IMR-90 (cell line): ENCODE results near the gene ACVR1. TPM values are rescaled to one million over a fixed set of nuclear protein-coding genes. Genes with fewer than 3 reads are reported as not detected.

ENCODE experiments used
- ATAC-seq: fragments of 200-7000 bp; cut with Tn5 transposase; 2 replicates; pipeline ENCODE4 v1.9.1; 2020; ENCODE audit warnings: low read depth, mild to moderate bottlenecking, moderate library complexity
- BruUV-seq: library from RNA; stranded (reverse); fragments of 400-500 nt; replicated peaks from 2 replicates; lab custom pipeline; 2021; lab: Mats Ljungman, UMichigan
- CTCF ChIA-PET: fragments of 300-600 bp; formaldehyde crosslinking; extraction: SDS; loops from one replicate; lab custom pipeline; 2021; ENCODE audit warnings: antibody characterized with exemption; lab: Yijun Ruan, JAX
- POLR2A ChIA-PET: fragments of 300-600 bp; sonication (Branson Sonifier 250); formaldehyde crosslinking; loops from one replicate; lab custom pipeline; 2022; ENCODE audit warnings: antibody characterized with exemption; ENCODE audit not compliant: unreplicated experiment; lab: Charles Lee
- DNase-seq: peaks from one replicate; pipeline ENCODE4 v3.0.0; 2013
- H2AFZ ChIP-seq: replicated peaks from 2 replicates; pipeline ENCODE3; 2013; ENCODE audit warnings: low read length, mild to moderate bottlenecking; ENCODE audit not compliant: poor library complexity
- H2AK5ac ChIP-seq: 2 replicates; pipeline ENCODE4 v1.6.1; 2013; ENCODE audit warnings: low read depth, low read length, inconsistent platforms
- H2AK9ac ChIP-seq: replicated peaks from 2 replicates; pipeline ENCODE3; 2013; ENCODE audit warnings: mild to moderate bottlenecking, low read depth, low read length, moderate library complexity; ENCODE audit not compliant: poor library complexity
- H2BK120ac ChIP-seq: 2 replicates; pipeline ENCODE4 v1.6.1; 2013; ENCODE audit warnings: low read depth, low read length, inconsistent platforms
- H2BK15ac ChIP-seq: 3 replicates; pipeline ENCODE4 v1.6.1; 2013; ENCODE audit warnings: low read depth, low read length, inconsistent platforms
- H2BK20ac ChIP-seq: 2 replicates; pipeline ENCODE4 v1.6.1; 2013; ENCODE audit warnings: low read depth, mild to moderate bottlenecking, inconsistent platforms, low read length, moderate library complexity
- H2BK5ac ChIP-seq: 2 replicates; pipeline ENCODE4 v1.6.1; 2013; ENCODE audit warnings: mild to moderate bottlenecking, low read depth, low read length, inconsistent platforms; ENCODE audit not compliant: poor library complexity, severe bottlenecking
- H3K14ac ChIP-seq: replicated peaks from 2 replicates; pipeline ENCODE4 v1.6.1; 2013; ENCODE audit warnings: low read depth, low read length, inconsistent platforms
- H3K18ac ChIP-seq: 2 replicates; pipeline ENCODE4 v1.6.1; 2013; ENCODE audit warnings: low read depth, low read length, control low read depth
- H3K23ac ChIP-seq: 2 replicates; pipeline ENCODE4 v1.6.1; 2013; ENCODE audit warnings: low read depth, low read length, inconsistent platforms
- H3K27ac ChIP-seq: 2 replicates; pipeline ENCODE4 v1.5.1; 2013; ENCODE audit warnings: mild to moderate bottlenecking, control low read depth, low read length; ENCODE audit not compliant: insufficient read depth
- H3K27me3 ChIP-seq: 2 replicates; pipeline ENCODE4 v1.6.1; 2013; ENCODE audit warnings: low read length; ENCODE audit not compliant: control insufficient read depth, insufficient read depth
- H3K36me3 ChIP-seq: 2 replicates; pipeline ENCODE4 v1.6.1; 2013; ENCODE audit warnings: low read length, mixed read lengths; ENCODE audit not compliant: control insufficient read depth, insufficient read depth
- H3K4ac ChIP-seq: 2 replicates; pipeline ENCODE4 v1.6.1; 2013; ENCODE audit warnings: low read depth, low read length, inconsistent platforms
- H3K4me1 ChIP-seq: 2 replicates; pipeline ENCODE4 v1.6.1; 2013; ENCODE audit warnings: low read length, mixed read lengths; ENCODE audit not compliant: control insufficient read depth, insufficient read depth
- H3K4me2 ChIP-seq: 2 replicates; pipeline ENCODE4 v1.6.1; 2013; ENCODE audit warnings: low read depth, mild to moderate bottlenecking, control low read depth, low read length, moderate library complexity
- H3K4me3 ChIP-seq: 2 replicates; pipeline ENCODE4 v1.5.1; 2013; ENCODE audit warnings: low read depth, mild to moderate bottlenecking, control low read depth, low read length, moderate library complexity; ENCODE audit not compliant: insufficient read depth
- H3K56ac ChIP-seq: 2 replicates; pipeline ENCODE4 v1.6.1; 2013; ENCODE audit warnings: low read length, inconsistent platforms; ENCODE audit not compliant: insufficient read depth; ENCODE audit errors: extremely low read depth
- H3K79me1 ChIP-seq, 2 experiments: 2 replicates each; pipeline ENCODE4 v1.6.1; 2013; ENCODE audit warnings: low read length in 2 of 2, inconsistent platforms in 1 of 2, low read depth in 1 of 2
- H3K9ac ChIP-seq: 2 replicates; pipeline ENCODE4 v1.6.1; 2013; ENCODE audit warnings: low read depth, low read length, control low read depth
- H3K9me1 ChIP-seq: 2 replicates; pipeline ENCODE4 v1.6.1; 2013; ENCODE audit warnings: low read length, inconsistent platforms; ENCODE audit not compliant: insufficient read depth
- H3K9me3 ChIP-seq: 2 replicates; pipeline ENCODE4 v1.6.1; 2013; ENCODE audit warnings: low read length; ENCODE audit not compliant: control insufficient read depth, insufficient read depth
- H4K20me1 ChIP-seq: 2 replicates; pipeline ENCODE4 v1.6.1; 2013; ENCODE audit warnings: low read length, inconsistent platforms; ENCODE audit not compliant: insufficient read depth
- H4K5ac ChIP-seq: 2 replicates; pipeline ENCODE4 v1.6.1; 2013; ENCODE audit warnings: mild to moderate bottlenecking, low read depth, low read length, control low read depth
- H4K8ac ChIP-seq, 2 experiments: 2 replicates each; pipeline ENCODE4 v1.6.1; 2013; ENCODE audit warnings: low read depth in 2 of 2, low read length in 2 of 2, control low read depth in 1 of 2, inconsistent platforms in 1 of 2
- H4K91ac ChIP-seq: 2 replicates; pipeline ENCODE4 v1.6.1; 2013; ENCODE audit warnings: low read depth, low read length, inconsistent platforms; ENCODE audit not compliant: insufficient read depth
- CHD1 ChIP-seq: IDR thresholded peaks from 2 replicates; pipeline ENCODE4 v1.6.1; 2012; ENCODE audit warnings: low read depth, low read length, improper control_type of control experiment
- FOS ChIP-seq: fragments of 150-350 bp; IDR thresholded peaks from 2 replicates; pipeline ENCODE4 v1.6.1; 2016; ENCODE audit warnings: low read depth, low read length
- NFE2L2 ChIP-seq: fragments of 150-350 bp; IDR thresholded peaks from 2 replicates; pipeline ENCODE4 v1.6.1; 2016; ENCODE audit warnings: low read depth, mild to moderate bottlenecking, low read length
- POLR2A ChIP-seq: IDR thresholded peaks from 2 replicates; pipeline ENCODE4 v1.6.1; 2012; ENCODE audit warnings: mild to moderate bottlenecking, low read depth, low read length
- RAD21 ChIP-seq: IDR thresholded peaks from 2 replicates; pipeline ENCODE4 v1.6.1; 2012; ENCODE audit warnings: low read length, improper control_type of control experiment
- RCOR1 ChIP-seq: IDR thresholded peaks from 2 replicates; pipeline ENCODE4 v1.6.1; 2012; ENCODE audit warnings: mild to moderate bottlenecking, low read length, improper control_type of control experiment; ENCODE audit not compliant: insufficient replicate concordance
- RFX5 ChIP-seq: IDR thresholded peaks from 2 replicates; pipeline ENCODE4 v1.8.0; 2012; ENCODE audit warnings: low read depth, mild to moderate bottlenecking, low read length, moderate library complexity
- WGBS, 2 experiments: methylation state at CpG; one replicate each; pipeline versions ENCODE4 v1.1.5 to v1.1.7; 2013; ENCODE audit warnings: missing lambda C conversion rate in 2 of 2; ENCODE audit not compliant: insufficient read length in 1 of 2; ENCODE audit errors: extremely low coverage in 2 of 2; 5-methylcytosine and 5-hydroxymethylcytosine counted together
- dilution Hi-C: fragments of 300-500 bp; cut with HindIII; formaldehyde crosslinking; loops from one replicate; pipeline ENCODE4 v1.14.3; 2018; ENCODE audit warnings: low sequenced_read_pairs; ENCODE audit not compliant: unreplicated experiment
- in situ Hi-C: fragments of 300-500 bp; cut with MboI; formaldehyde crosslinking; loops from 3 replicates; pipeline ENCODE4 v1.14.3; 2019; ENCODE audit warnings: low sequenced_read_pairs, inconsistent platforms, mixed read lengths
- intact Hi-C: fragments of 100-400 bp; cut with micrococcal nuclease; formaldehyde crosslinking; loops from 2 replicates; pipeline ENCODE4 v1.10.0; 2022
- polyA plus RNA-seq, 3 experiments: library from polyadenylated mRNA; depleted of rRNA; stranded (reverse); fragments of >200 nt; gene quantifications; 2 replicates each; pipeline ENCODE4 v1.2.3, GENCODE V29; 2012; ENCODE audit warnings: low replicate concordance in 1 of 3
- total RNA-seq: library from RNA; depleted of rRNA; stranded (reverse); fragments of >200 nt; gene quantifications from 2 replicates; pipeline ENCODE4 v1.2.3, GENCODE V29; 2012
- TF ChIP-seq, protein P1 (sequence below): fragments of 150-350 bp; IDR thresholded peaks from 2 replicates; pipeline ENCODE4 v1.6.1; 2017; ENCODE audit warnings: mild to moderate bottlenecking, antibody characterized with exemption, low read length, low read depth

ACVR1 gene
- total and polyA plus RNA-seq, 2 of the 4 experiments (the other 2 are of a cell fraction): 21.1 to 40.8 TPM

DNA sequence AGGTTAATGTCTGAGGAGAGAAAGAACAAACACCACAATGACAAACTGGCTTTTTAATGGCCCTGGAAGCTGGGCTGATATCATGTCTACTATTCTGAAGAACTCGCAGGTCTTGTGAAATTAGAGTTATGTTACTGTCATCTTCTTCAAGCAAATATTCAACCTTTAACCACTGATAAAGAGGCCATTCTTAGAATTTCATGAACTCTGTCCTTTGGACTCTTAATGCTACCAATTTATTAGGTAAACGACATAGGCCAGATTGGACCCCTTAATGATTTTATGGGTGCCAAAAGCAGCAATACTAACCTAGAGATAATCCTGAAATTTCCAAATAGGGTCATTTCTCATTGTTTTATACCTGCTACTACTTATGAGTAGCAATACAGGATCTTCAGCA, 138.5 kb downstream of the ACVR1 start:
- DNase-seq: no peak
- no peak overlapping the region for H3K23ac ChIP-seq
- H2AFZ ChIP-seq: no peak overlapping the region
- no peak overlapping the region for H3K4ac ChIP-seq
- no CpG with 5 or more reads among the region's 2 CpGs for WGBS, 2 experiments
- ChIA-PET CTCF (no interaction called here), POLR2A (no interaction called here)
- no peak overlapping the region for H3K4me2 ChIP-seq
- H2AK5ac ChIP-seq: no peak overlapping the region
- H4K91ac ChIP-seq: no peak overlapping the region
- no peak overlapping the region for H2AK9ac ChIP-seq
- no peaks in the 10 kb centered on the region for H4K20me1 ChIP-seq
- H3K4me1 ChIP-seq: peaks cover 2% of the 10 kb centered on the region; the same call in 1 of the 2 replicates
- no peak overlapping the region for H3K27ac ChIP-seq
- no peak overlapping the region for H2BK120ac ChIP-seq
- no peak overlapping the region for H3K14ac ChIP-seq
- in situ Hi-C loops (no loop called here), intact Hi-C loops (no loop called here), dilution Hi-C loops (no loop called here)
- no peak overlapping the region for H3K18ac ChIP-seq
- no peak overlapping the region for H3K4me3 ChIP-seq
- no peaks in the 10 kb centered on the region for H3K9me3 ChIP-seq
- no peak for TF ChIP-seq CHD1
- TF ChIP-seq RFX5: no peak
- TF ChIP-seq, protein P1, sequence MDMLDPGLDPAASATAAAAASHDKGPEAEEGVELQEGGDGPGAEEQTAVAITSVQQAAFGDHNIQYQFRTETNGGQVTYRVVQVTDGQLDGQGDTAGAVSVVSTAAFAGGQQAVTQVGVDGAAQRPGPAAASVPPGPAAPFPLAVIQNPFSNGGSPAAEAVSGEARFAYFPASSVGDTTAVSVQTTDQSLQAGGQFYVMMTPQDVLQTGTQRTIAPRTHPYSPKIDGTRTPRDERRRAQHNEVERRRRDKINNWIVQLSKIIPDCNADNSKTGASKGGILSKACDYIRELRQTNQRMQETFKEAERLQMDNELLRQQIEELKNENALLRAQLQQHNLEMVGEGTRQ: no peak
- TF ChIP-seq POLR2A: no peak
- no peak for TF ChIP-seq RAD21
- no peak for TF ChIP-seq NFE2L2
- TF ChIP-seq RCOR1: no peak
- no peak for TF ChIP-seq FOS
- H3K9ac ChIP-seq: no peak overlapping the region
- H3K79me1 ChIP-seq: peaks cover 4 to 6% of the 10 kb centered on the region in 2 experiments; a peak in 3 of 4 replicates
- H3K9me1 ChIP-seq: peaks cover 2% of the 10 kb centered on the region; the same call in 1 of the 2 replicates
- no peak overlapping the region for H3K56ac ChIP-seq
- BruUV-seq: no TSS peak
- H3K36me3 ChIP-seq: peaks cover 33% of the 10 kb centered on the region
- no peak overlapping the region for H2BK20ac ChIP-seq
- no peak overlapping the region for H2BK15ac ChIP-seq
- no peak for ATAC-seq
- H4K5ac ChIP-seq: no peak overlapping the region
- H4K8ac ChIP-seq: no peak overlapping the region
- H3K27me3 ChIP-seq: no peaks in the 10 kb centered on the region
- H2BK5ac ChIP-seq: no peak overlapping the region
